Fibroblast of skin of right biceps (primary cell): ENCODE results near the gene LRMDA.

Source experiments
- DNase-seq: peaks from one replicate; pipeline ENCODE4 v3.0.0-alpha.2; 2013

The LRMDA gene

DNA sequence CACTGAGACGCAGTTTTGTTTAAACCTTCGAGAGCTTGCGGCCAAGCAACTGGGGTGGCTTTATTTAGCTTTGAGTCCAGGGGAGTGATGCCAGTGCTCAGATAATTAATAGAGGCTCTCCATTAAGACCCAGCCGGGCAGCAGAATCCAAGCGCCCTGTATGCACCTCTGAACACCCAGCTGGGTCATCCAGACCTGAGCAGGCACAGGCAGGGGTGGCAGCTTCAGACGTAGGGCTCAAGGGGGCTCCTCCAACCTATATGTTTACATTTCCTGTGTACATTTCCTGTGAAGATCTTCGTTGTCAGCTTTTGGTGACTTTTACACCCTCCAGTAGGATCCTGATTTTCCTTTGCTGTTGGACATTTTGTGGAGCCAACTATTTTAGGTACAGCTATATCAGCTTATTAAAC is 719.5 kb downstream of the LRMDA start:
- no peak for DNase-seq

DNA sequence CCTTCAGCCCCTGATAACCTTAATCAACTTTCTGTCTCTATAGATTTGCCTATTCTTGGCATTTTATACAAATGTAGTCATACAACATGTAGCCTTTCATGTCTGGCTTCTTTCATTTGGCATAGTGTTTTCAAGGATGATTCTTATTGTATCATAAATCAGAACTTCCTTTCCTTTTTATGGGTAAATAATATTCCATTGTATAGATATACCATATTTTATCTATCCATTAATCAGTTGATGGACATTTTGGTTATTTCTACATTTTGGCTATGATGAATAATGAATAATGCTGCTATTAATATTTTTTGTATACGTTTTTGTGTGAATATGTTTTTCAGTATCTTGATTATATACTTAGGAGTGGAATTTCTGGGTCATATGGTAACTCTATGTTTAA is 720.8 kb downstream of the LRMDA start:
- DNase-seq = no peak

DNA sequence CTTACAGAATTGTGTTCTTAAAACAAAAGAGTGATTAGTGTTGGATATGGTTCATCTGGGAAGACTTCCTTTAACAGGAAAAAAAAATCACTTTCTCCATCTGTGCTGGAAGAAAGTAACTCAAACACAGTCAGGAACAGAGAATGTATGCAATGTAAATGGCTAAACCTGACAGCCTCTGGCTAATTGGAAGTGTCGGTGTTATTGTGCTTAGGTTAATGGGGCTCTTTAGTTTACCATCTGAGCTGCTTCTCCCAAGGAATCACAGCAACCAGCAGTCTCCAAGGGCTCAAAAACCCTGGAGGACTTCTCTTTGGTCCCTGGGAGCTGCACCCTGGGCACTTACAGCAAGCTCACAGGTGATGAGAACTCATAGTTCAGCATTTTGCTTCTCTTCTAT is 724.5 kb downstream of the LRMDA start:
- no peak for DNase-seq

DNA sequence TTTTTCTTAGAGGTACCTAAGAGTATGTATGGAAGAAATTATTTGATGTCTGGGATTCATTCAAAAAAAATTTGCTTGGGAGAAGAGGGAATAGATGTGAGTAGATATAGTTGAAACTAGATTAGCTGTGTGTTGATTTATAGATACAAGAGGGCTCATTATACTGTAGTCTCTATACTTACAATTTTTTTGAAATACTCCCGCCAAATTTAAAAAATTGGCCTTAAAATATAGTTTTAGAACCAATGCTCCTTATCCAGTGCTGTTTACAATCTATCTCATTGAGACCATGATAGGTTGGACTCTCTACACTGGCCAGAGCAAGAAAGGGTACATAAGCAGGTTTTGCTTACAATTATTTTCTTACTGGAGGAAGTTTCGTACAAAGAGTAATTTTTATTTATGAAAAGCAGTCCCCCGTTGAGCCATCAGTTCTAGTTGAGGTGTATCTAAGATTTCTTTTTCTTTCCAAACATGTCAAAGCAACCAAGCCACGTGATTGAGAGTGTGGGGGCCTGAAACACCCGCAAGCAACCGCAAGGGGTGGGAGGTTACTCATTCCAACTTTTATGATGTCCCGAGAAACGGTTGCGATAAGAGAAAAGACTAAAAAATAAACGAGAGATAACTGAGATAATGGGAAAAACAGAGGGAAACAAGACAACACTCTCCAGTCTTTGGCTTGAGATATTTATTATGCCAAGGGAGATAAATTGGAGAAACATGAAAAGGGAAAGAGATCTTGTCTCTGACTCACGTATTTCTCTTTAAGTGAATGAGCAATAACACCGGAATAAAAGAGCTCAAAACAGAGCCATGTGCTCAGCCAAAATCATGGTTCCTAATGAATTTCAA is 729.2 kb downstream of the LRMDA start:
- no peak for DNase-seq

DNA sequence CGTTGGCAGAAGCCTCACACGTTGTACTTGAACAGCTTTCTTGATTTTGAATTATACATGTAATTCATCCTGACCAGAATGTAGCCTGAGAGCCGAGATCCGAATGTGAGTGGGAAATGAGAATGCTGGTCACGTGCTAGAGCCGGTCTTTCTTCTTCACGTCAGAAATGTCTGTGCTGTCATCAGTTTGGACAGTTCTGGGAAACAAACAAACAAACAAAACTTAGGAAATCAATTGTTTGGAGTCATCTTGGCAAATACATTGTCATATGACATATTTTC is 729.8 kb downstream of the LRMDA start:
- no peak for DNase-seq

DNA sequence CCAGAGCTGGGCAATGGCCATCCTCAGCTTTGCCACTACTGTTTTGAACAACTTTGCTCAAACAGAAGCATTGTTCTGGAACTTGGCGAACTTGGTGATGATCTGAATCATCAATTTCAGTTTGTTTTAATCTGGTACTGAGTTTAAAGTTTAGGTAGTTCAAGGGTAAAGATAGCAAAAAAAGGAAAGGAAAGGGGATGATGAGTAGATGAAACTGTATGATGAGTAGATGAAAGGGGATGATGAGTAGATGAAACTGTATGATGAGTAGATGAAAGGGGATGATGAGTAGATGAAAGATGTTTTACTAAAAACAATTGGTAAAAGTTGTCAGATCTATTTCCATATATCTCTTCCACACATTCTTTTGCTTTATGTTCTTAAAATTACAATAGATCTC is 737.0 kb downstream of the LRMDA start:
- no peak for DNase-seq

DNA sequence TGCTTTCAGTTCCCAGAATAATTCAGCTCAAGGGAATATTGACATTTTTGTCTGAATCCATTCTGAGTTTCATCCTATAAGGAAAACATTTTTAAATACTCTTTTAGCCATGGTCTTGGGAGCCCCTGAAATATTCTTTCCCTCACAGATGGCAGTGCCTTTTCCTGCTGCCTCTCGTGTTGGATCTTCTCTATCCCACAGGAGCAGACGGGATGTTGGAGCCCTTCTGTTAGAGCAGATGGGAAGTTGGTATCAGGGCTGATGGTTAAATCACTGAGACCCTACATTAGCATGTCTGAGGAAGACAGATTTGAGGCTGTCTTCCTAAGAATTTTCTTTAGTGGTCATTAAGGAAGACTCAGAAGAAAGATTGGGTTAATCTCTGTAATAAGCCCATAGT is 737.8 kb downstream of the LRMDA start:
- DNase-seq = no peak

DNA sequence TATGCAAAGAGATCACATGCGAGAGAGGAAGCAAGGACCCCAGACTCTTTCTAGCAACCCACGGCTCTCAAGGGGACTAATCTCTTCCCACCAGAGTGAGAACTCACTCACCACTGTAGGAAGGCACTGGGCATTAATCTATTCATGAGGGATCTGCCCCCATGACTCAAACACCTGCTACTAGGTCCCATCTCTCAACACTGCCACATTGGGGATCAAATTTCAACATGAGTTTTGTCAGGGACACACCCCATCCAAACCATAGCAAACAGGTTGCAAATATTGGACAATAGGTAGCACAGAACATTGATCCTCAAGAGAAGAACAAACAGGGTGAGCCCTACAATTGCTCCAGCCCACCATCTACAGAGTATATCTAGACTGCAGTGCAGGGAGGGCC is 740.6 kb downstream of the LRMDA start:
- no peak for DNase-seq

DNA sequence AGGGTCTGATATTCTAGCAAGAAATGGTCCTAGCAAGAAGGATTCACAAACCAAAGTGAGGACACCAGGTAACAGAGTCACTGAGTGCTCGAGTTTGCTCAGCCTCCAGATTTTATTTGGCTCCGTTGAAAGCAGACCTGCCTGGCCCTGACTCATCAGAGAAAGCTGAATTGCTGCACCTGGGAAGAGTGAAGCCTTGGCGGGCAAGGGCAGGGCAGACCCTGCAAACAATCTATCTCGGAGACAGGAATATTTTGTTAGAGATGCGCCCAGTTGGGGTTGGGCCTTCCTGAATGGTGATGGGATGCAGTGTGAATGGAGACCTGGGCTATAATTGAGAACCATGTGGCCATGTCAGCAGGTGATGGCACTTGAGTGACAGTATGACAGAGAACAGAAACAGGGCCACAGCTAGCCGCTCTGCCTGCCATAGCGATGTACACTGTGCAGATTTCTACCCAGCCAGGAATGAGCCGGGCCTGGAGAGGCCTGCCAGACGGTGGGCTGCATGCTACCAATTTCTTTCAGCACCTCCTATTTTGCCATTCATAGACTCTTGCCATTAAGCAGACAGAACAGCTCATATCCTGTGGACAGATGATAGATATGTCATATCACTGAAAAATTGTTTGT is 744.2 kb downstream of the LRMDA start:
- no peak for DNase-seq

DNA sequence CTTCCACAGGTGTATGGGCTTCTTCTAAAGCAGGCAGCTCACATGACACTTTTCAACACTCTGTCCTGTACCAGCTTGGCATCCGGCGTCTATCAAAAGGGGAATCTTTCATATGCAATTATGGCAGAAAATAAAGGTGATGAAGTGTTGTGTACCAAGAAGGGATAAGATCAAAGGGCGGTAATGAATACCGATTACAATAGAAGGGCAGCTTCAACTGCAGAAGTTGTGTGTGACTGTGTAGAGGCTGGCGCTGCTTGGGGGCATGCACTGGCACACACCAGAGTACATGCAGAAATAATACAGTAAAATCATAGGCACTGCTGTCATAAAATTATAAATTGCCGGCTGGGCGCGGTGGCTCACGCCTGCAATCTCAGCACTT is 744.7 kb downstream of the LRMDA start:
- no peak for DNase-seq

DNA sequence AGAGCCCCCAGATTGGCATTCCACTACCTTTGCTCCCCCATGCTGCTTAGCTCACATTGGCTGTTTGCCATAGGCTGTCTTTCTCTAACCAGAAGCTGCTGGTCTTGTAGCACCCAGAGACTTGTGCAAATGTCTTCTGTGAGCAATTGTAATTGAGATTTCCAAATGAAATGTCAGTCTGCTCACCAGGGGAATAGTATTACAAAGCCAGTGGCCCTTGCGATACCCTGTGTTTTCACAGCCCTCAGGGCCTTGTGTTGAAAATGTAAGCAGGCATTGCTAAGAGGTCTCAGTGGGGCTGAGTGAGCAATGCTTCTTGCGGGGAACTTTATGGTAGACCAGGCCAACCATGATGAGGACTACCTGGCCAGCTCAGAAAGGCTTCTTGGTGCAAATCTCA is 746.5 kb downstream of the LRMDA start:
- no peak for DNase-seq

DNA sequence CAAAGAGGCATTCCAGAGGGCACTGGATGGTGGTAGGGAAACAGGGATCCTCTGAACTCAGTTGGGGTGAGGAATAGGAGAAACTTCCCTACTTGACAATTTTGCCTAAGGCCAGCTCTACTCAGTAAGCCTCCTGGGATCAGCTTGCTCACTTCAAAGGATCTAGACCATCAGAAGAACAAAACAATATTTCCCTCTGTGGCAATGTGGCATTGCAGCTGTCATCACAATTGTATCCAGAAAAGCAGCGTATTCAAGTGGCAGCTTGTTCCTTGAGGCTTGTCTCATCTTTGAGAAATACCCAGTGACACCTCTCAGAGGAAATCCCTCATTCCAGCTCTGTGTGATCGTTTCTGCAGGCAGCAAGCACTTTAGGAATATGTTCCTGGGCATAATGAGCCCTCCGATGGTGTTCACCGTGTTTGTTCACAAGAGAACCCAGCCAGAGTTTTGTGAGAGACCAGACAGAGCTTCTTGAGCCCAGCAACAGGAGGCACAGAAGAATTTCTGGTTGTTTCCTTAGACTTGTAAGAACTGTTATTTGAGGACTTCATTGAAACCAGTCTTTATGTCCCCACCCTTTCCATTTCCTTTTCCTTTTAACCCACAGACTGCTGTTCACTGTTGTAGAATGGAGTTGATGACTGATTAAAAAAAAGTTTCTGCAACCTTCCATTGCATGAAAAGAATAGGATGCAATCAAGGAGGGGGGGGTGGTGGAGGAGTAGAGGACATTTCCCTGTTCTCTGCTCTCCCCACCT is 747.3 kb downstream of the LRMDA start:
- DNase-seq = no peak

DNA sequence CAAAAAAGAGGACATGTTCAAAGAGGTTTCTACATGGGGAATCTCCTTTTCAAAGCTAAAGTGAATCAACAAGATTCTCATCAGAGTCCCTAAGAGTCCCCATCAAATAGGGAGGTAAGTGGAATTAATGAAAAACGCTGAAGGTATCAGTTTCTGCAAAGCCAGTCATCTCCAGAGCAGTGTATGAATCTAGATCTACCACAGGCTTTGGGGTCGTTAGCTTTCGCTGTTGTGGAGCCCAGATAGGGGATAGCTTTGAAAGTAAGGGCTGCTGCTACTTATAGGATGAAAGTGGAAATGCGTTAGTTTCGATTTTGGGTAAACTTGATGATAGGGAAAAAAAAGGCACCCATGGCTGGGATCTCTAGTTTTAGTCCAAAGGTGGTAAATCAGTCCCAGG is 748.4 kb downstream of the LRMDA start:
- DNase-seq = no peak

DNA sequence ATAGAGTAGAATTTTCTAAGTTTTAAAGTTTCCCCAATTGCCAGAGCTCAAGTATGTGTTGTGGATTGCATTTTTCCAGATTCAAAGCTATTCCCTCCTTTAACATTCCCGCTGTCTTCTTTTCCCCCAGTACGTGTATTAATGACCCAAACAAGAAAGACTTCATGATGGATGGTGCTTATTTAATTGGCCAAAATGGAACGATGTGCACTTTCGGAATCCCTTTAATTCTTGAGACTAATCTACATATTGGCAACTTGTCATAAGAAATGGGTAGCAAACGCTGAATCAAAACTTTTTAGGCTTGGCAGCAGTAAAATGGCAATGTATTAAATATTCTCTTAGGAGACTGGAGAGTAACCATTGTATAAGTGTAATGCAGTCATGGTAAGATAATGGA is 753.2 kb downstream of the LRMDA start:
- DNase-seq = no peak

DNA sequence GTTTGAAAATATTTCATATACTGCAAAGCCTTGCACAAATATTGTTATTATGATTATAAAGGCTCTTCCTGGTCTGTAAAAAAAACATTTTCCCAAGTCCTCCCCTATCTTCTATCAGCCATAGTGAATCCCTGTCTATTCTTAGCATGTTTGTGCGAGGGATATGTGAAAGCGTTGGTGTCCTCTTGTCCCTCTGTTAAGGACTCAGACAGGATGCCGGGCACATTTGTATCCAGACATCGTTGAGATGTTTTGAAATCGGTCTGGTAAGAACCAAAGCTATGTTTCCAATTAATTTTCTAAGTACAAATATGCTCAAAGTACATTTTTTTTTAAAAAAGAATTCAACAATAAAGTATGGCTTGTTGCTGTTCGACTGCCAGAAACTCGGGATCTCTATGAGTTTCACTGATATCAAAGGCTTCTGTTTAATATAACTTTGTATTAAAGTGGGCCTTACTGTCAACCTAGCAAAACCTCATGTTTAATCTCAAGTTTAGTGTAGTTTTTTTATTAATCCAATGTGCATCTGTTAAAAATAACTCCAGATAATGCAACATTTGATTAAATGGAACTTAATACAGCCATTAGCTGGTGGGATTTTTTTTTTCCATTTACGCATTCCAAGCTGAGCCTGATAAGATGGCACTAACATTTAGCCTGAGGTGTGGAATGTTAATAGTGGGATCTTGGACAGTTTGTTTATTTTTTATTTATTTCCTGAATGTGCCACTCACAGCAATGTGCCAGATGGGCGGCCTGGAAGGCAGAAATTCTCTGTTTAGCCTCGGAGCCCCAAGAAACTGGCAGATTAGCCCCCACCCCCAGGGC is 754.3 kb downstream of the LRMDA start:
- DNase-seq = peak; percentile 21

DNA sequence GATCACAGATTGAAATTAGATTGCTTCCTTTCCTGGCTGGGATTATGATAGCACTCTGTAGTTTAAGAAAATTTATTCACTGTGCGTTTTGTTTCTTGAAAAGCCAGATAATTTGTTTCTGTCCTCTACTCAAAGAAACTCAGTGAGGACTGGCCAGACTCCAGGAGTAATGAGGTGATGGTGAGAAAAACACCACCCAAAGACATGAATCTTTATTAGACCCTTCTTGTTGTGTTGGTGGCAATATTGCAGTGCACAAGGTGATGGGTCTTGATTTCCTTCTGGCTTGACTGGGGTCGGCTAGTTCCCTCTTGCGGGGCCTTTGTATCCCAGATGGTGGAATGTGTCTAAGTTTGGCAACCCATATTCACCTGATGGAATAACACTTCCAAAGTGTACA is 756.8 kb downstream of the LRMDA start:
- no peak for DNase-seq

DNA sequence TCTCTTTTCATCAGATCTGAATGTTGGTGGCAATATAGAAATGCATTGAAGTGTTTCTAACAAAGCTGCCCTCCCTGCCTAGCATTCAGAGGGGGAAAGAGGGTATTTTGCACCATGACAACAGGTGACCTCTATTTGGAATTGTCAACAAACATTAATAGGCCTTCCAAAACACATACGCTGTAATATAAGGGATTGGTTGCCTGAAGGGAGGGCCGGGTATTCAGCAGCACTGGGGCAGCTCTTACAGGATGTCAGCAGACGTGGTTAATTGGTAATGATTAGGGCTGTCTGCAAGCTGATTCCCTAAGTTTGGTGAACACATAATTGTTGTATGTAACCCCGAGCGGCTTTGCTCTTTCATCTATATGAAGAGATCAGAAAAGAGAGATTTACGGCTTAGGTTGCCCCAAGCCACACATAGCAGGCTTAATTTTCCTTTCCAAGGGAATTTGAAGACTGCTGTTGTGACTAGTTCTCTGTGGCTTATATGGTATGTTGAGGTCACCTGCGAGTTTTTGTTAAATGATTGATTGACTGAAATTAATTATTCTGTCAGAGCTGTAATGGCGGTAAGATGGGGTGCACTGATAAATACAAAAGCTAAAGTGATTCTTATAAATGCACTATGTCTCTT is 759.3 kb downstream of the LRMDA start:
- DNase-seq = peak; percentile 47

DNA sequence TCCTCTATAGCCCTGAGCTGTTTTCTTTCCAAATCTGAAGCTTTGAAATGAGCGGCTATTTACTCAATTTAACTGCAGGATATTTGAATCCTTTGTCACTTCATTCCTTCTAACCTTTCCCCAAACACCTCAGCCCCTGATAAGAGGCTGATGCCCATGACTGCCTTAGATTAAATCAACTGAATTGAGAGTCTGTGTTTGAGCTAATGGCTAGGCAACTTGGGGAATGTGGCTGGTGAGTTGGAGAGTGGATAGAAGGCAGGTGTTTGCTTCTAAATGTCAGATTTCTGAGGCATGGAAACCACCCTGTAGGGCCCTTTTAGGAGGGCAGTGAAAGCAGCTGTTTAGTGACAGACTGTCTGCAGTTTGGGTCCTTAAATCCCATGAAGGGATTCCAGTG is 759.9 kb downstream of the LRMDA start:
- no peak for DNase-seq

DNA sequence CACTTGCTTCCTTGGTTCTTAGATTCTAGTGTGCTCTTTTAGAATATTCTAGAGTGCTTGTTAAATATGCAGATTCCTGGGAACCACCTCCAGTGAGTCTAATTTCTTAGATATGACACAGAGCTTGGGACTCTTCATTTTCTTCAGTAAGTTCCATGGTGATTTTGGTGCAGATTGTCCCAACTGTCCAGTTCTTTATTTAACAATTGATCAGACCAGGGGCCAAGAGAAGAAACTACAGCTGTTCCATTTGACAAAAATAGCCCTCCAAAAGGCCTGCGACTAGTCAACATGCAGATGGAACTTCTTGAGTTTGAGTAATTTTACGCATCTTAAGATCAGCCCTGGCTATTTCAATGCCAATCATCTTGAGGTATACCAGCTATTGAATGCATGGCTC is 760.7 kb downstream of the LRMDA start:
- DNase-seq = no peak

DNA sequence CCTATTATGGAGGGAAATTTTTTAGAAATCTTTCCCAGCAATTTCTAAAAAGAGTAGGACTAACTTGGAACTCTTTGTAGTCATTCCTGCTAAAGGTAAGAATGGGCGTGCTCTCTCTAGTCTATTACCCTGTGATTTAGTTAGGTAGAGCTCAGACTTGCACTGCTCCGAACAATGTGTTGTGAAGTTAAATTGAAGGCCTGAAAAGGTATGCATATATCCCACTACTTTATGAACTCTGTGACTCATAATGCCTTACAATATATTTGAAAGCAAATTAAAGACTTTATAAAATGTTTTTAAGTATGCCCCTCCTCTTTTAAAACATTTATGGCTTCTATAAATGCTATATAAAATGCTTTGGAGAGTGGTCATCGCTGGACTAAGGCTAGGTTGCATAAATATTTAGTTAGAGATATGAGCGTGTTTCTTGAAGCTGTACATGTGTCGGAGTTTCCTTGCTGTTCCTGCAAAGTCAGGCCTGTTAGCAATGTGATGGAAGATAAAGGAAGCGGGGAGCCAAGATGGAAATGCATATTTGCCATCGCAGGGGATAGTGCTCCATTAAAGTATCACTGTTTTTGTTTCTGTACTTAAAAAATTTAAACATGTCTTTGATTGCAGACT is 761.4 kb downstream of the LRMDA start:
- no peak for DNase-seq

DNA sequence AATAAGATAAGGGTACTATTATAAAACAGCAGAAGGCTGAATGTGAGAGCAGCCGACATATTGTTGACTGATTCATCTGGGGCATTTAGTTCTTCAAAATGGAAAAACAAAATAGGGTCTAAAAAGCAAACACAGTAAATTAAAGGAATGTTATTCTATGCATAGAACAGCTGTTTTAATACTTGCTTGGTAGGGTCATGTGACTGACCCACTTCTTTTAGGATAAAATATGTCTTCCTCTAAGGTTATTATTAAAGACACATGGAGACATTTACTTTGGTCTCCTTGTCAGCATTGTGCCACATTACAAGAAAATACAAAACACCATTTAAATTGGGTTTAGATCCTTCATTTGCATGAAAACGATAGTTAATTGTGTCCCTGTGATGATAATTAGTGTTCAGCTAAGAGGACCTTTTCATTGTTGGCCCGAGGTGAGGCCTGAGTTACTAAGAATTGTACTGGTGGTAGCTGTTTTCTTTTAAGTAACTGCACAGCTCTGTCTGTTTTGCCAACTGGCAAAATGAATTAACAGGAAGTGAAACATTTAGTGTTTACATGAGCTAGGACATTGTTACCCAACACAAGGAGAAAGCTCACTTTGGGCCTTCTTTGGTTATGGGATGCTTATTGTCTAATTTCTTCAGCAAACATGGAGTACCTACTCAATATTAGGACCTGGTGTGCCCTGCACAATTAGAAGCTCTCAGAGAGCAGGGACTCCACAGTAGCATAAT is 764.4 kb downstream of the LRMDA start:
- no peak for DNase-seq

DNA sequence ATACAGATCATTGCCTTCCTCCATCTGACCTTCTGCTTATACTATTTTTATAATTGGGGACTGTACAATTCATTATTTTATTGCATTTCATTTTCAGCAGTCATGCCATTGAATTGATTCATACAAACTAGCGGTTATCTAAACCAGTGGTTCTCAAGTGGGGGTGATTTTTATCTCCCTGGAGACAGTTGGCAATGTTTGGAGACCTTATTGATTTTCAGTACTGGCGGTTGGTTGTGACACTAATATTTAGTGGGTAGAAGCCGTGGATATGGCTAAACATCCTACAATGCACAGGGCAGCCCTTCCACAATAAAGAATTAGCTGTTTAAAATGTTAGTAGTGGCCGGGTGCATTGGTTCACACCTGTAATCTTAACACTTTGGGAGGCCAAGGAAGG is 765.9 kb downstream of the LRMDA start:
- DNase-seq = peak; percentile 10
